Psoas muscle (tissue), 8 donors: Measurements from ENCODE around the gene CRADD. TPM values are rescaled to one million over a fixed set of nuclear protein-coding genes. Genes with fewer than 3 reads are reported as not detected.

Experiments used
- ATAC-seq, 4 donors: fragments of 200-7000 bp; cut with Tn5 transposase; one replicate each; pipeline ENCODE4 v1.9.1; 2020; ENCODE audit warnings: moderate library complexity in 3 of 4, mild to moderate bottlenecking in 2 of 4
- DNase-seq, 2 donors: peaks; one replicate each; pipeline ENCODE4 v3.0.0-alpha.2; 2020
- H3K27ac ChIP-seq: fragments of 200-600 bp; one replicate; pipeline ENCODE4 v1.8.0; 2022
- H3K27me3 ChIP-seq, 3 donors: fragments of 200-600 bp in 1 of 3; one replicate each; pipeline versions ENCODE4 v1.6.1 to v1.8.0; 2013 to 2022; ENCODE audit warnings: low read length in 2 of 3, mild to moderate bottlenecking in 2 of 3, moderate library complexity in 1 of 3; ENCODE audit not compliant: insufficient read depth in 3 of 3
- H3K36me3 ChIP-seq, 2 donors: fragments of 200-600 bp in 1 of 2; one replicate each; pipeline versions ENCODE4 v1.6.1 to v1.8.0; 2013 to 2022; ENCODE audit warnings: low read depth in 1 of 2, mild to moderate bottlenecking in 1 of 2, moderate library complexity in 1 of 2; ENCODE audit not compliant: insufficient read depth in 1 of 2
- H3K4me1 ChIP-seq: fragments of 200-600 bp; one replicate; pipeline ENCODE4 v1.8.0; 2022
- H3K4me3 ChIP-seq: fragments of 200-600 bp; one replicate; pipeline ENCODE4 v1.8.0; 2022; ENCODE audit warnings: mild to moderate bottlenecking
- H3K9me3 ChIP-seq: fragments of 200-600 bp; one replicate; pipeline ENCODE4 v1.8.0; 2022
- CTCF ChIP-seq: fragments of 200-600 bp; IDR thresholded peaks from one replicate; pipeline ENCODE4 v1.8.0; 2022; ENCODE audit warnings: antibody characterized with exemption
- WGBS, 3 donors: extraction: QIAGEN DNeasy Blood & Tissue Kit; methylation state at CpG; one replicate each; pipeline versions ENCODE4 v1.1.6 to v1.1.7; 2013; 5-methylcytosine and 5-hydroxymethylcytosine counted together
- intact Hi-C, 2 donors: fragments of 100-400 bp; cut with DNase I; formaldehyde crosslinking; loops; one replicate each; pipeline versions ENCODE4 v1.11.0 to v1.14.2; 2022
- polyA plus RNA-seq, 3 donors: library from polyadenylated mRNA; stranded (reverse); fragments of 200-250 nt; gene quantifications; one replicate each; pipeline ENCODE4 v1.2.3, GENCODE V29; 2013
- total RNA-seq, 4 donors: library from RNA; stranded (reverse); fragmentation: NEBNext Ultra II Directional in 2 of 4; extraction: Animal tissue kit (Norgen Biotek cat#: 25700) in 2 of 4; gene quantifications; one replicate each; pipeline versions ENCODE4 v1.2.1 to v1.2.4, GENCODE V29; 2021 to 2023
- donor health status: healthy with polysubstance abuse.
- donor health status: DM: no; HTN: no; CAD: no; lungs with moderate emphysema.
- donor health status: Bipolar disorder and iron deficiency.
- donor health status: healthy.
- donor health status: DM: yes; HTN: yes; CAD: no.
- donor health status: DM: no; HTN: no; CAD: no.
- donor health status: DM: no; HTN: no; CAD: no.
- donor health status: DM: yes; HTN: yes; CAD: no.

The CRADD gene
- total and polyA plus RNA-seq, 7 donors, result 11.0 to 21.1 (median 12.7) TPM

- Histone ChIP-seq H3K9me3 (peaks cover 15% of the 10 kb centered on the region), H3K27ac (no peak overlapping the region), H3K36me3 (no peaks in the 10 kb centered on the region), H3K4me1 (peaks cover 28% of the 10 kb centered on the region), H3K4me3 (no peak overlapping the region), H3K27me3 (no peaks in the 10 kb centered on the region)
- DNase-seq (no peak), ATAC-seq (no peak)
- intact Hi-C loops, result no loop called here
- 83 to 95% (median 88%) methylated on average over 3 of the region's 3 CpGs for WGBS, 3 donors
- TF ChIP-seq CTCF, result no peak
Observed at GRCh38 chr12:93712200-93712599, 35.0 kb downstream of the CRADD start.

- Histone ChIP-seq H3K27ac (no peak overlapping the region), H3K36me3 (no peaks in the 10 kb centered on the region), H3K4me1 (peaks cover 28% of the 10 kb centered on the region), H3K27me3 (no peaks in the 10 kb centered on the region), H3K9me3 (peaks cover 15% of the 10 kb centered on the region), H3K4me3 (no peak overlapping the region)
- intact Hi-C loops, result no loop called here
- ATAC-seq, result peak in 1 of 4 donors; percentile 28
- no peak for DNase-seq
- TF ChIP-seq CTCF, result no peak
- WGBS, 3 donors, result 55 to 84% (median 59%) methylated on average over 5 of the region's 5 CpGs
Observed at GRCh38 chr12:93713060-93713459, 35.9 kb downstream of the CRADD start.

GRCh38 chr12:93713800-93714199 is 36.6 kb downstream of the CRADD start:
- H3K4me1 ChIP-seq, result peaks cover 28% of the 10 kb centered on the region
- DNase-seq (no peak), ATAC-seq (peak in 3 of 4 donors; percentile 41 to 63 (median 60))
- no peak for TF ChIP-seq CTCF
- H3K27ac ChIP-seq, result peak overlapping the region; percentile 51
- peaks cover 15% of the 10 kb centered on the region for H3K9me3 ChIP-seq
- WGBS, 3 donors, result 27 to 34% (median 29%) methylated on average over 4 of the region's 4 CpGs
- no peaks in the 10 kb centered on the region for H3K27me3 ChIP-seq
- intact Hi-C loops, result no loop called here
- H3K4me3 ChIP-seq, result no peak overlapping the region
- H3K36me3 ChIP-seq, result no peaks in the 10 kb centered on the region

DNA sequence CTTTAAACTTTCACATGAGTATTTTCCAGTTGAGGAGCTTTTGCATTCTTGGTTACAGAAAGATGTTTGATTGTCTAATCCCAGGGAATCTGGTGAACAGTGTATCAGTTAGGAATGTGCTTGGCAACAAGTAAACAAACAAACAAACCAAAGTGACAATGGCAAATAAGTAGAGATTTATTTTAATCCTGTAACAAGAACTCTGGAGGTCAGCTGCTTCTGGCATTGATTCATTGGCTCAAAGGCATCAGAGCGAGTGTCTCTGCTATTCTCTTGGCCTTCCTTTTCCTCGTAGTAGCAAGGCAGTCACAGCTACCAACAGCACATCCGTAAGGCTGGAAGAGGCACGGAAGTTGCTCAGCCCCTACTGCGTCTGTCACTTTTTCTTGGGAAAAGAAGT is 37.2 kb downstream of the CRADD start:
- Histone ChIP-seq H3K4me1 (peaks cover 28% of the 10 kb centered on the region), H3K27ac (peak overlapping the region; percentile 51), H3K36me3 (no peaks in the 10 kb centered on the region), H3K9me3 (peaks cover 13% of the 10 kb centered on the region), H3K4me3 (no peak overlapping the region), H3K27me3 (no peaks in the 10 kb centered on the region)
- ATAC-seq (peak; percentile 81 to 91 (median 85)), DNase-seq (no peak)
- intact Hi-C loops, result no loop called here
- no peak for TF ChIP-seq CTCF
- 11 to 20% (median 11%) methylated on average over 5 of the region's 5 CpGs for WGBS, 3 donors

DNA sequence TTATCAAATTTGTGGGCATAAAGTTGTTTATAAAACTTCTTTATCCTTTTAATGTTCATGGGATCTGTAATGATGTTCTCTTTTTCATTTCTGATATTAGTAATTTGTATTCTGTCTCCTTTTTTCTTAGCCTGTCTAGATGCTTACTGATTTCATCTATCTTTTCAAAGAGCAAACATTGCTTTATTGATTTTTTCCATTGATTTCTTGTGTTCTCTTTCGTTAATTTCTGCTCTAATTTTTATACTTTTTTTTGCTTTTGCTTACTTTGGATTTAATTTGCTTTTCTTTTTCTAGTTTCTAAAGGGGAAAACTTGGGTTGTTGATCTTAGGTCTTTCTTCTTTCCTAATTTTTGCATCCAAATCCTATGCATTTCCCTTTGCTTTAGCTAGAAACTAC is 42.5 kb downstream of the CRADD start:
- H3K27me3 ChIP-seq, result no peaks in the 10 kb centered on the region
- no peak overlapping the region for H3K4me3 ChIP-seq
- ATAC-seq, result no peak
- no peaks in the 10 kb centered on the region for H3K36me3 ChIP-seq
- peaks cover 8% of the 10 kb centered on the region for H3K4me1 ChIP-seq
- TF ChIP-seq CTCF, result no peak
- intact Hi-C loops, result no loop called here
- WGBS, 3 donors, result 90 to 98% (median 93%) methylated on average over 1 of the region's 1 CpG
- H3K9me3 ChIP-seq, result no peaks in the 10 kb centered on the region
- DNase-seq, result no peak
- H3K27ac ChIP-seq, result no peak overlapping the region
